Natural killer cell (primary cell): ENCODE results near the gene CCDC102B. TPM values are rescaled to one million over a fixed set of nuclear protein-coding genes. Genes with fewer than 3 reads are reported as not detected.

ENCODE experiments used
- total RNA-seq, 4 donors: library from RNA; stranded (reverse); fragments of 120-200 nt in 1 of 4; gene quantifications; one replicate each; pipeline versions ENCODE4 v1.2.3 to v1.2.4, GENCODE V29; 2013 to 2022

The CCDC102B gene
- total RNA-seq, 3 donors from 2014 or later (not counting 1 experiment from before 2014, with no cell fraction given) = 6.9 to 9.9 (median 8.9) TPM

Other genes starting within 250 kb of the CCDC102B start
- 10 to 100 TPM; 60.2 to 63.9 (median 62.0) TPM for gene TMX3, start 83.0 kb upstream of the CCDC102B start, total RNA-seq